Measurements from ENCODE around the gene BMPR1B.

Gene BMPR1B

DNA sequence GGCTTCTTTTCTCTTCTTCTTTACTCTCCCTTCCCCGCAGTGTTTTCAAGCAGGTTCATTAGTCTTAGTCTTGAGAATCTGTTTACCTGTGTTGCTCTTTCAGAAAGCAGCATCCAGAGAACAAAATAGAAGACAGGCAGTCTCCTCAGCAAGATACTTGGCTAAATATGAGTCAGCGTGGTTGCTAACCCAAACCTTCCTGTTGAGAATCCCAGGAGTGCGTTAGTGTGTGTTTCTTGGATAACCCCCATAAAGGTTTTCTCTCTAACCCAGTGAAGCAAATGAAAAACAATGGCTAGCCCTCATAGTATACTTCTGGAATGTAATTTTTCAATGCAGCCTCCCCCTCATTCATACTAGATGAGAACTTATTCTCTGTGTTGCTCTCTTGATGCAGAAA lies 41.1 kb downstream of the BMPR1B start:
- no peaks in the 10 kb centered on the region for H3K79me2 ChIP-seq (ENCODE audit: insufficient read depth, low read length)
- H3K4me3 ChIP-seq (ENCODE audit: low read depth in 1 of 2, low read length in 2 of 2), result no peak overlapping the region
- H3K4me1 ChIP-seq (ENCODE audit: insufficient read depth, low read length), result peaks cover 9% of the 10 kb centered on the region; the same call in 1 of the 2 replicates
- H3K27ac ChIP-seq (ENCODE audit: low read length), result no peak overlapping the region
- no peaks in the 10 kb centered on the region for H3K27me3 ChIP-seq (ENCODE audit: insufficient read depth, low read length, poor library complexity)
- no peak overlapping the region for H3K4me2 ChIP-seq (ENCODE audit: insufficient read depth, low read length)
- H4K20me1 ChIP-seq (ENCODE audit: insufficient read depth, low read length), result no peaks in the 10 kb centered on the region
- H2AFZ ChIP-seq (ENCODE audit: low read depth, low read length), result no peak overlapping the region
- no peak for DNase-seq
- H3K36me3 ChIP-seq (ENCODE audit: insufficient read depth, low read length), result no peaks in the 10 kb centered on the region
- TF ChIP-seq, protein P1, sequence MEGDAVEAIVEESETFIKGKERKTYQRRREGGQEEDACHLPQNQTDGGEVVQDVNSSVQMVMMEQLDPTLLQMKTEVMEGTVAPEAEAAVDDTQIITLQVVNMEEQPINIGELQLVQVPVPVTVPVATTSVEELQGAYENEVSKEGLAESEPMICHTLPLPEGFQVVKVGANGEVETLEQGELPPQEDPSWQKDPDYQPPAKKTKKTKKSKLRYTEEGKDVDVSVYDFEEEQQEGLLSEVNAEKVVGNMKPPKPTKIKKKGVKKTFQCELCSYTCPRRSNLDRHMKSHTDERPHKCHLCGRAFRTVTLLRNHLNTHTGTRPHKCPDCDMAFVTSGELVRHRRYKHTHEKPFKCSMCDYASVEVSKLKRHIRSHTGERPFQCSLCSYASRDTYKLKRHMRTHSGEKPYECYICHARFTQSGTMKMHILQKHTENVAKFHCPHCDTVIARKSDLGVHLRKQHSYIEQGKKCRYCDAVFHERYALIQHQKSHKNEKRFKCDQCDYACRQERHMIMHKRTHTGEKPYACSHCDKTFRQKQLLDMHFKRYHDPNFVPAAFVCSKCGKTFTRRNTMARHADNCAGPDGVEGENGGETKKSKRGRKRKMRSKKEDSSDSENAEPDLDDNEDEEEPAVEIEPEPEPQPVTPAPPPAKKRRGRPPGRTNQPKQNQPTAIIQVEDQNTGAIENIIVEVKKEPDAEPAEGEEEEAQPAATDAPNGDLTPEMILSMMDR (IDR thresholded peaks at IDR 0.05; ENCODE audit: borderline replicate concordance, extremely low read depth, low read length, poor library complexity, severe bottlenecking), result no peak
- TF ChIP-seq EZH2 (IDR thresholded peaks at IDR 0.05; ENCODE audit: borderline replicate concordance, low read depth, low read length, severe bottlenecking), result no peak
- no peaks in the 10 kb centered on the region for H3K9me3 ChIP-seq (ENCODE audit: insufficient read depth, low read length, severe bottlenecking)
- no peak for ATAC-seq (ENCODE audit: insufficient read depth, low read depth)
- H3K9ac ChIP-seq (ENCODE audit: low read depth, low read length), result no peak overlapping the region

DNA sequence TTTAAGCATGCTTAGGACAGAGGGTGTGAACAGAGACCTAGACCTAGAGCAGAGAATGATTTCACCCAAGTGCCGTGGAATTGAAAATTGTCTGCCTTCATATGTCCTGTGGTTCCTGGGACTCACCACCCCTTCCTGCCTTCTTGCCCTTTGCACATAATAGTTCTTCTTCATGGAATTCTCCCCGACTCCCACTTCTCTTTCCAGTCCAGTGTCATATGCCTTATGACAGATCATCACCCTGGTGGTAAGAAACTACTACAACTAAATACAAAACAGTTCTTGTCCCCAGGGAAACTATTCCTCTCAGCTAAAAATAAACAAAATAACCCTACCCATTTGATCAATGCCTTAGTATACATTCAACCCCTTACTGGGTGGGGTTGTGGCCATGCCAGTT lies 43.3 kb downstream of the BMPR1B start:
- H4K20me1 ChIP-seq (ENCODE audit: insufficient read depth, low read length), result no peaks in the 10 kb centered on the region
- H3K36me3 ChIP-seq (ENCODE audit: insufficient read depth, low read length), result no peaks in the 10 kb centered on the region
- no peak overlapping the region for H3K27ac ChIP-seq (ENCODE audit: low read length)
- no peak overlapping the region for H3K9ac ChIP-seq (ENCODE audit: low read depth, low read length)
- TF ChIP-seq, protein P1 (IDR thresholded peaks at IDR 0.05; ENCODE audit: borderline replicate concordance, extremely low read depth, low read length, poor library complexity, severe bottlenecking), result no peak
- TF ChIP-seq EZH2 (IDR thresholded peaks at IDR 0.05; ENCODE audit: borderline replicate concordance, low read depth, low read length, severe bottlenecking), result no peak
- peaks cover 9% of the 10 kb centered on the region; the same call in 1 of the 2 replicates for H3K4me1 ChIP-seq (ENCODE audit: insufficient read depth, low read length)
- ATAC-seq (ENCODE audit: insufficient read depth, low read depth) (no peak), DNase-seq (no peak)
- H3K27me3 ChIP-seq (ENCODE audit: insufficient read depth, low read length, poor library complexity), result no peaks in the 10 kb centered on the region
- H3K4me3 ChIP-seq (ENCODE audit: low read depth in 1 of 2, low read length in 2 of 2), result no peak overlapping the region
- H2AFZ ChIP-seq (ENCODE audit: low read depth, low read length), result no peak overlapping the region
- H3K4me2 ChIP-seq (ENCODE audit: insufficient read depth, low read length), result no peak overlapping the region
- H3K9me3 ChIP-seq (ENCODE audit: insufficient read depth, low read length, severe bottlenecking), result no peaks in the 10 kb centered on the region
- no peaks in the 10 kb centered on the region for H3K79me2 ChIP-seq (ENCODE audit: insufficient read depth, low read length)

- DNase-seq, result no peak
- no peak for ATAC-seq (ENCODE audit: insufficient read depth, low read depth)
- Histone ChIP-seq H3K4me1 (ENCODE audit: insufficient read depth, low read length) (peaks cover 9% of the 10 kb centered on the region; the same call in 1 of the 2 replicates), H3K27me3 (ENCODE audit: insufficient read depth, low read length, poor library complexity) (no peaks in the 10 kb centered on the region), H3K27ac (ENCODE audit: low read length) (no peak overlapping the region), H3K4me3 (ENCODE audit: low read depth in 1 of 2, low read length in 2 of 2) (no peak overlapping the region), H3K36me3 (ENCODE audit: insufficient read depth, low read length) (no peaks in the 10 kb centered on the region), H3K9ac (ENCODE audit: low read depth, low read length) (no peak overlapping the region), H3K4me2 (ENCODE audit: insufficient read depth, low read length) (no peak overlapping the region), H3K9me3 (ENCODE audit: insufficient read depth, low read length, severe bottlenecking) (no peaks in the 10 kb centered on the region), H2AFZ (ENCODE audit: low read depth, low read length) (no peak overlapping the region), H4K20me1 (ENCODE audit: insufficient read depth, low read length) (no peaks in the 10 kb centered on the region), H3K79me2 (ENCODE audit: insufficient read depth, low read length) (no peaks in the 10 kb centered on the region)
- TF ChIP-seq EZH2 (IDR thresholded peaks at IDR 0.05; ENCODE audit: borderline replicate concordance, low read depth, low read length, severe bottlenecking), result no peak
- TF ChIP-seq, protein P1 (IDR thresholded peaks at IDR 0.05; ENCODE audit: borderline replicate concordance, extremely low read depth, low read length, poor library complexity, severe bottlenecking), result no peak
Observed at GRCh38 chr4:94802091-94802490, 44.3 kb downstream of the BMPR1B start.

DNA sequence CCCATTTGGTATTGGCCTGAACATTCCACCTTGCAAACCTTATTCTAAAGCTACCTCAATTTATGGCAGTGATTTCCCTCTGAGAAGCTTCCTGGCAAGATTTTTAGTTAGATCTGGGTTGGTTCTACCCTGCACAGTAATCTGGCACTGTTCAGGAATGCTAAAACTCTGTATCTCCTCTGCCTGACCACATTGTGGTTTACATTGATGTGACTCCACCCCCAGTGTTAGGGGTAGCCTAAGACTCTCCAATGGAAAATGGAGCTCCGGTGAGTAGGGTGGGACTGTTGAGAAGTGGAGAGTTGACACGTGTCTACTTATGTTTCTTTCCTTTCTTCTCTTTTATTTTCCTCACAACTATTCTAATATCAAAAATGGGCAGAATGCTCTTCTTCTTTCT lies 45.4 kb downstream of the BMPR1B start:
- H4K20me1 ChIP-seq (ENCODE audit: insufficient read depth, low read length), result no peaks in the 10 kb centered on the region
- H3K4me2 ChIP-seq (ENCODE audit: insufficient read depth, low read length), result no peak overlapping the region
- no peaks in the 10 kb centered on the region for H3K79me2 ChIP-seq (ENCODE audit: insufficient read depth, low read length)
- H3K27ac ChIP-seq (ENCODE audit: low read length), result no peak overlapping the region
- peaks cover 9% of the 10 kb centered on the region; the same call in 1 of the 2 replicates for H3K4me1 ChIP-seq (ENCODE audit: insufficient read depth, low read length)
- DNase-seq, result peak; percentile 35
- no peaks in the 10 kb centered on the region for H3K9me3 ChIP-seq (ENCODE audit: insufficient read depth, low read length, severe bottlenecking)
- no peak overlapping the region for H3K9ac ChIP-seq (ENCODE audit: low read depth, low read length)
- TF ChIP-seq, protein P1 (IDR thresholded peaks at IDR 0.05; ENCODE audit: borderline replicate concordance, extremely low read depth, low read length, poor library complexity, severe bottlenecking), result no peak
- TF ChIP-seq EZH2 (IDR thresholded peaks at IDR 0.05; ENCODE audit: borderline replicate concordance, low read depth, low read length, severe bottlenecking), result no peak
- peak; percentile 94 for ATAC-seq (ENCODE audit: insufficient read depth, low read depth)
- no peaks in the 10 kb centered on the region for H3K36me3 ChIP-seq (ENCODE audit: insufficient read depth, low read length)
- H3K4me3 ChIP-seq (ENCODE audit: low read depth in 1 of 2, low read length in 2 of 2), result no peak overlapping the region
- no peaks in the 10 kb centered on the region for H3K27me3 ChIP-seq (ENCODE audit: insufficient read depth, low read length, poor library complexity)
- no peak overlapping the region for H2AFZ ChIP-seq (ENCODE audit: low read depth, low read length)

Measured in DND-41 (cell line).